NB4 (cell line): ENCODE results near the gene GJA10.

Experiments used
- CTCF ChIP-seq: IDR thresholded peaks from one replicate; pipeline ENCODE4 v1.5.1; 2012; ENCODE audit warnings: low read depth, low read length
- POLR2A ChIP-seq: IDR thresholded peaks from 2 replicates; pipeline ENCODE4 v1.6.1; 2011; ENCODE audit warnings: mild to moderate bottlenecking; ENCODE audit not compliant: insufficient read length; ENCODE audit errors: extremely low read depth

GRCh38 chr6:89895276-89895874, 1.1 kb downstream of the GJA10 start:
- TF ChIP-seq CTCF = no peak
- no peak for TF ChIP-seq POLR2A
